PC-9 (cell line): ENCODE data around the gene KDM5B. TPM values are rescaled to one million over a fixed set of nuclear protein-coding genes. Genes with fewer than 3 reads are reported as not detected.
A peak's percentile ranks its signal among the peaks of the same experiment; 100 is the strongest.
"Not testable (repeated sequence)": the region's sequence is repeated elsewhere in the genome, so short reads cannot be mapped to it uniquely, and the experiment has no call there.

Experiments
- BruUV-seq: library from RNA; stranded (reverse); fragments of 400-500 nt; replicated peaks from 2 replicates; lab custom pipeline; 2021; lab: Mats Ljungman, UMichigan
- CTCF ChIA-PET: fragments of 300-600 bp; sonication (Branson Sonifier 250); formaldehyde crosslinking; loops from one replicate; lab custom pipeline; 2022; ENCODE audit warnings: antibody characterized with exemption; lab: Charles Lee
- POLR2A ChIA-PET: fragments of 300-600 bp; sonication (Branson Sonifier 250); formaldehyde crosslinking; loops from one replicate; lab custom pipeline; 2022; ENCODE audit warnings: antibody characterized with exemption; ENCODE audit not compliant: unreplicated experiment; lab: Charles Lee
- DNase-seq, 2 experiments: peaks; one replicate each; pipeline versions ENCODE4 v3.0.0 to v3.0.0-alpha.2; 2015 to 2022; ENCODE audit warnings: mixed read lengths in 1 of 2
- H2AFZ ChIP-seq: fragments of 200-600 bp; sonication (generic); 2 replicates; pipeline ENCODE4 v1.8.1; 2017; ENCODE audit warnings: antibody characterized with exemption
- H3F3A ChIP-seq: fragments of 200-600 bp; sonication (generic); 2 replicates; pipeline ENCODE4 v1.8.1; 2017; ENCODE audit warnings: antibody characterized with exemption, mild to moderate bottlenecking, low read depth; ENCODE audit not compliant: insufficient read depth
- H3K27ac ChIP-seq: fragments of 200-600 bp; sonication (generic); 2 replicates; pipeline ENCODE4 v1.6.1; 2016; ENCODE audit warnings: mixed run types
- H3K27me3 ChIP-seq: fragments of 200-600 bp; sonication (generic); 2 replicates; pipeline ENCODE4 v1.6.1; 2016; ENCODE audit warnings: low read depth, mixed run types; ENCODE audit not compliant: insufficient read depth
- H3K36me3 ChIP-seq: fragments of 200-600 bp; sonication (generic); 2 replicates; pipeline ENCODE4 v1.6.1; 2016; ENCODE audit warnings: low read depth, mixed run types
- H3K4me1 ChIP-seq: fragments of 200-600 bp; sonication (generic); replicated peaks from 2 replicates; pipeline ENCODE4 v1.6.1; 2016; ENCODE audit warnings: mixed run types; ENCODE audit not compliant: insufficient read depth
- H3K4me2 ChIP-seq: fragments of 200-600 bp; sonication (generic); 2 replicates; pipeline ENCODE4 v1.6.1; 2017; ENCODE audit warnings: mixed run types
- H3K4me3 ChIP-seq: fragments of 200-600 bp; sonication (generic); 2 replicates; pipeline ENCODE4 v1.6.1; 2016; ENCODE audit warnings: mixed run types
- H3K79me2 ChIP-seq: fragments of 200-600 bp; sonication (generic); 2 replicates; pipeline ENCODE4 v1.6.1; 2017; ENCODE audit warnings: low read depth, mixed run types
- H3K9me2 ChIP-seq: fragments of 200-600 bp; sonication (generic); 2 replicates; pipeline ENCODE4 v1.8.1; 2017; ENCODE audit warnings: mild to moderate bottlenecking; ENCODE audit not compliant: insufficient read depth
- H3K9me3 ChIP-seq: fragments of 200-600 bp; sonication (generic); 2 replicates; pipeline ENCODE4 v1.8.1; 2016; ENCODE audit warnings: low read depth; ENCODE audit not compliant: insufficient read depth
- H4K20me1 ChIP-seq: fragments of 200-600 bp; sonication (generic); 2 replicates; pipeline ENCODE4 v1.8.1; 2017; ENCODE audit not compliant: insufficient read depth
- EZH2 ChIP-seq: fragments of 200-600 bp; sonication (generic); IDR thresholded peaks from 2 replicates; pipeline ENCODE4 v1.8.0; 2017; ENCODE audit warnings: antibody characterized with exemption, low read depth
- intact Hi-C: fragments of 100-400 bp; cut with micrococcal nuclease; formaldehyde crosslinking; loops from one replicate; pipeline ENCODE4 v1.10.0; 2022; ENCODE audit not compliant: unreplicated experiment
- total RNA-seq: library from RNA; stranded (reverse); gene quantifications from 2 replicates; pipeline ENCODE4 v1.2.3, GENCODE V29; 2021
- TF ChIP-seq, protein P1 (sequence below): fragments of 200-600 bp; sonication (generic); conservative IDR thresholded peaks from 2 replicates; pipeline ENCODE4 v1.6.1; 2017; ENCODE audit warnings: mixed run types, antibody characterized with exemption, mild to moderate bottlenecking, moderate library complexity

KDM5B gene
- total RNA-seq, 1 experiment from 2014 or later = 99.8 TPM

- H3K9me3 ChIP-seq = no peaks in the 10 kb centered on the region
- H2AFZ ChIP-seq = no peak overlapping the region
- no peak overlapping the region for H3K4me2 ChIP-seq
- peaks cover 97% of the 10 kb centered on the region for H3K79me2 ChIP-seq
- intact Hi-C loops = no loop called here
- DNase-seq = no peak
- TF ChIP-seq EZH2 = no peak
- TF ChIP-seq, protein P1, sequence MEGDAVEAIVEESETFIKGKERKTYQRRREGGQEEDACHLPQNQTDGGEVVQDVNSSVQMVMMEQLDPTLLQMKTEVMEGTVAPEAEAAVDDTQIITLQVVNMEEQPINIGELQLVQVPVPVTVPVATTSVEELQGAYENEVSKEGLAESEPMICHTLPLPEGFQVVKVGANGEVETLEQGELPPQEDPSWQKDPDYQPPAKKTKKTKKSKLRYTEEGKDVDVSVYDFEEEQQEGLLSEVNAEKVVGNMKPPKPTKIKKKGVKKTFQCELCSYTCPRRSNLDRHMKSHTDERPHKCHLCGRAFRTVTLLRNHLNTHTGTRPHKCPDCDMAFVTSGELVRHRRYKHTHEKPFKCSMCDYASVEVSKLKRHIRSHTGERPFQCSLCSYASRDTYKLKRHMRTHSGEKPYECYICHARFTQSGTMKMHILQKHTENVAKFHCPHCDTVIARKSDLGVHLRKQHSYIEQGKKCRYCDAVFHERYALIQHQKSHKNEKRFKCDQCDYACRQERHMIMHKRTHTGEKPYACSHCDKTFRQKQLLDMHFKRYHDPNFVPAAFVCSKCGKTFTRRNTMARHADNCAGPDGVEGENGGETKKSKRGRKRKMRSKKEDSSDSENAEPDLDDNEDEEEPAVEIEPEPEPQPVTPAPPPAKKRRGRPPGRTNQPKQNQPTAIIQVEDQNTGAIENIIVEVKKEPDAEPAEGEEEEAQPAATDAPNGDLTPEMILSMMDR = no peak
- BruUV-seq = no TSS peak
- H3K27ac ChIP-seq = no peak overlapping the region
- CTCF ChIA-PET = no interaction called here
- H3K27me3 ChIP-seq = no peaks in the 10 kb centered on the region
- H4K20me1 ChIP-seq = peaks cover 86% of the 10 kb centered on the region
- H3K4me1 ChIP-seq = peaks cover 24% of the 10 kb centered on the region
- POLR2A ChIA-PET = no interaction called here
- H3K4me3 ChIP-seq = no peak overlapping the region
- H3K36me3 ChIP-seq = no peaks in the 10 kb centered on the region
- no peaks in the 10 kb centered on the region for H3K9me2 ChIP-seq
- H3F3A ChIP-seq = peaks cover 10% of the 10 kb centered on the region
Measured at GRCh38 chr1:202798260-202798659, 10.0 kb downstream of the KDM5B start.

DNA sequence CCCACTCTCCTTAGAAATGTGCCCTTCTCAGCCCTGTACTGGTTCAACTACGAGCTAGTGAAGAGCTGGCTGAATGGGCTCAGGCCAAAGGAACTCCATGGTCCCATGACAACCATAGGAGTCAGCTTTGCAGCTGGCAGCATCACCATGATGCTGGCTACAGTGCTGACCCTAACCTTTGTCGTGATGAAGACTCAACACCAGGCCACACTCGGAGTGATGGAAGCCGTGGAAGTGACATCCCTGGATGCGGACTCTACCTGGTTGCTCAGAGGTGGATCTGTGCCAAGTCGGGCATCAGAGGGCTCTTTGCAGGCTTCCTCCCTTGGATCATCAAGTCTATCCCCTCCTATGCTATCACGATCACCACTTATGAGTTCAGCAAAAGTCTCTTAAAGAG lies 11.6 kb downstream of the KDM5B start:
- POLR2A ChIA-PET = interaction anchor here (0.6 kb wide), 1 partner anchor 92 kb away, joined by 3 read pairs; no protein-coding TSS in a partner anchor
- no peak overlapping the region for H3K4me2 ChIP-seq
- peaks cover 19% of the 10 kb centered on the region for H3K4me1 ChIP-seq
- peaks cover 10% of the 10 kb centered on the region; the same call in 1 of the 2 replicates for H3F3A ChIP-seq
- H2AFZ ChIP-seq = no peak overlapping the region
- no peaks in the 10 kb centered on the region for H3K9me3 ChIP-seq
- peaks cover 86% of the 10 kb centered on the region for H4K20me1 ChIP-seq
- CTCF ChIA-PET = no interaction called here
- H3K4me3 ChIP-seq = no peak overlapping the region
- DNase-seq = no peak
- H3K27me3 ChIP-seq = no peaks in the 10 kb centered on the region
- peaks cover 97% of the 10 kb centered on the region for H3K79me2 ChIP-seq
- no peak overlapping the region for H3K27ac ChIP-seq
- H3K36me3 ChIP-seq = no peaks in the 10 kb centered on the region
- intact Hi-C loops = no loop called here
- no TSS peak for BruUV-seq
- no peaks in the 10 kb centered on the region for H3K9me2 ChIP-seq
- no peak for TF ChIP-seq EZH2
- TF ChIP-seq, protein P1 = no peak

DNA sequence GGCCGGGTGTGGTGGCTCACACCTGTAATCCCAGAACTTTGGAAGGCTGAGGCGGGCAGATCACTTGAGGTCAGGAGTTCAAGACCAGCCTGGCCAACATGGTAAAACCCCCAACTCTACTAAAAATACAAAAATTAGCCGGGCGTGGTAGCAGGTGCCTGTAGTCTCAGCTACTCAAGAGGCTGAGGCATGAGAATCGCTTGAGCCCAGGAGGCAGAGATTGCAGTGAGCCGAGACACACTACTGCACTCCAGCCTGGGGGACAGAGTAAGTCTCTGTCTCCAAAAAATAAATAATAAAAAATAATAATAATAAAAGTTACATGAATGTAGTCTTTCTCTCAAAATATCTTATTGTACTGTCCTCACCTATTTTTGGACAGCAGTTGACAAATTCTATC lies 13.3 kb downstream of the KDM5B start:
- DNase-seq, H3K27me3 ChIP-seq, H3K4me3 ChIP-seq, H3K9me3 ChIP-seq, H2AFZ ChIP-seq, H3K36me3 ChIP-seq, BruUV-seq, intact Hi-C loops, H3K27ac ChIP-seq, H3K9me2 ChIP-seq, CTCF ChIA-PET: not testable (repeated sequence)
- POLR2A ChIA-PET = interaction anchor here (0.5 to 0.6 kb wide), 2 partner anchors 45 to 748 kb away, joined by 4 to 10 read pairs; no protein-coding TSS in a partner anchor
- 0 out of 2 replicates have a peak overlapping the region, but pooled peaks have one; percentile 13 for H3K4me2 ChIP-seq
- peaks cover 96% of the 10 kb centered on the region for H3K79me2 ChIP-seq
- peaks cover 84% of the 10 kb centered on the region for H4K20me1 ChIP-seq
- peaks cover 28% of the 10 kb centered on the region for H3K4me1 ChIP-seq
- H3F3A ChIP-seq = peaks cover 12% of the 10 kb centered on the region; the same call in 1 of the 2 replicates
